GM18505 (cell line): ENCODE results near the gene EGR2.

Source experiments
- ATAC-seq: cut with Tn5 transposase; IDR thresholded peaks from one replicate; pipeline ENCODE4 v1.9.1; 2021; ENCODE audit not compliant: unreplicated experiment
- POLR2A ChIP-seq: IDR thresholded peaks from 4 replicates; pipeline ENCODE4 v1.6.1; 2011; ENCODE audit warnings: borderline replicate concordance; ENCODE audit not compliant: insufficient read depth, insufficient read length; ENCODE audit errors: extremely low read depth

The EGR2 gene

DNA sequence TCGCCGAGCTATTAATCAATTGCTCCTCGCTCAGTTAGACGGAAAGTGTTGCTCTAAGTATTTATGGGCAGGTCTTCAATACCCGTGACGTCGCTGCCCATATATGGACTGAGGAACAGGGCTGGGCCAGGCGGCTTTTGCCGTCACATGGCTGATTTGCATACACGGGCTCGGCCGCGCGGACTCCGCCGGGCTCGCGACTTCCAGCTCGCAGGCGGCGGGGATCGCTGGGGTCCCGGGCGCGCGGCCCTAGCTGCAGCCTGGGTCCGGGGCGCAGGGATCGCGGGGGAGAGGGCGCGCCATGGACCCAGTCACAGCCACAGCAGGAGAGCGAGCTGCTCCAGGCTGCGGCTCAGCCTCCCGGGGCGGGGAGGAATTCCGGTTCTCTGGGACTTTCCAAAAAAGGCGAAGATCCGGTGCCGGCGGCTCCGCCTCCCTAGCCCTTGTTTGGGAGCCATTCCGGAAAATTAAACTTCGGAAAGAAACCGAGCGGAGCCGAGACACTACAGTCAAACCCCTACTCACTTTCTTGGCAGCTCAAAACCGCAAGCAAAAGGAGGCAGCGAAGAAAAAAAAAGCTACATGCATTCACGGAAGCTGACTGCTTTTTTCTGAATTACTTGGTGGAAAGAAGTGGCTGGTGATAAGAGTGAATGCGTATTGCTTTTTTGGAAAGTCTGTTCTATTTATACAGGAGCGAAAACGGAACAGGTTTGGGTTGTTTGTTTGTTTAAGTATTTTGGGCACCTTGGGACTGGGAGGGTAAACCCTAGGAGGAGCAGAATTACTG, at the start of gene EGR2:
TSS of gene EGR2 (minus strand) at position 36 of the 790 bp plus-strand sequence. CDS start 337 bp downstream, outside the sequence.
- no peak for TF ChIP-seq POLR2A
- peak; percentile 73 for ATAC-seq

DNA sequence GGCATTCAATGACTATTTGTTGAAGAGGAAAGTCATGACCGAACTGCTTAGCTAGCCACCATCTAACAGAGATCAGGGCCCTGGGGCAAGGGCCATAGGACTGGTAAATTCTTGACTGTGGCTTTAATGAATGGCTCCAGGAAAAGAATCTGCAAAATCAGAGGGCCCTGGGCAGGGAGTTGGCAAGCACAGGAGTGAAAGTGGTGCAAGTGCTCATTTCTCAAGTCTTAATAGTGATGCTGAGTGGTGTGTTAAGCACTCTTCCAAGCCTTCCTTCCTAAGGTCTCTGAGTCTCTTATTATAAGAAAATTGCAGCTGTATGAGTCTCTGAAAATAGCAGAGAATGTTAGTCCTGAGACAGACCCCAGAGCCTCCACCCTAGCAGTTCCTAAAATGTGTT, 46.3 kb upstream of the EGR2 start:
- no peak for TF ChIP-seq POLR2A
- ATAC-seq, result no peak

DNA sequence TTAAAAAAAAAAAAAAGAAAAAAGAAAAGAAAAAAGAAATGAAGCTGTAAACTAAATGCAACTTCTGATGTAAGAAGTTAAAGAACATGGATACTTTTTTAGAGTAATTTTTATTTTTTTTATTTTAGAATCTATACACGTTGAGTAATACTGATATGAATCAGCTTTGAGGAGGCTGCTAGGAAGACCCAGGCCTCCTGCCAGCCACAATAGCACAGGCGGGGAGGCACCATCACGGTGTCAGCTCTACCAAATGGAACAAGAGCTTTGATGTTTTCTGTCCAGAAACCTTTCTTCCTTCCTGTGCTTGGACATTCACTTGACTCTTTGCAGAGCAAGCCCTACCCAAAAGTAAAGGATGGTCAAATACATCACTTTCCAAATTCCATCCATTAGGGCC, 45.3 kb upstream of the EGR2 start:
- TF ChIP-seq POLR2A, result no peak
- no peak for ATAC-seq

DNA sequence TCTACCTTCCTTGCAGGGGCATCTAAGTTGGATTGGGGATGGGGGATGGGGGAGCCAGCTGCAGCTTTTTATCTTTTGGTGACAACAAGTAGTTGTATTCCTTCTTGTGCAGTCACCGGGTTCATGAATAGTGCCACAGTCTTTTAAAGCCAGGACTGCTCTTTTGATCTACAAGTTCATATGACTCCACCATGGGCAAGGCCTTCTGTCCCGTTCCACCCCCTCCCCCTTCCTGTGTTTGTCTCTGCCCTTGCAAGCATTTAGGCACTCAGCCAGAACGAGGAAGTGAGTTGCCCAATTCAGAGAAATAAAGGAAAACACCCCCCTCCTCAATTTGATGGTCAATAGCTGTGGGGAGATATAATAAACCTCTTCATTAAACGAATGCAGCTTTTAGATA, 44.8 kb upstream of the EGR2 start:
- no peak for ATAC-seq
- TF ChIP-seq POLR2A, result no peak

DNA sequence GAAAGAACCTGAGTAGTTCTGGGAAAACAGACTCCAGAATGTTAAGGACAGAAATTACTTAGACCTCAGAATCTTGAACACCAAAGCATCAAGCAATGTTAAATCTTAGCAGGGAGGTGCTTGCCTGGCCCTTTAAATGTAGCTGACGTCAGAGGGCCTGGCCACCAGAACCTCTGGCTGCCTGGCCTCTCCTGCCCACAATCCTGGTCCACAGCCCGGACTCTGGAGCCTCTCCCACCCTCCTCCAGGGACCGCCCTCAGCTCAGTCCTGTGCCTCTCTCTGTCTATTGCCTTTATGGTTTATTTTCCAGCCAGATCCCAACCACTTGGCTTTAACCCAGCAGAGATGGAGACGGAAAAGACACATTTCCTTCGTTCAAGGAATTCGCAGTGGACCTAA, 42.2 kb upstream of the EGR2 start:
- no peak for ATAC-seq
- TF ChIP-seq POLR2A, result no peak

DNA sequence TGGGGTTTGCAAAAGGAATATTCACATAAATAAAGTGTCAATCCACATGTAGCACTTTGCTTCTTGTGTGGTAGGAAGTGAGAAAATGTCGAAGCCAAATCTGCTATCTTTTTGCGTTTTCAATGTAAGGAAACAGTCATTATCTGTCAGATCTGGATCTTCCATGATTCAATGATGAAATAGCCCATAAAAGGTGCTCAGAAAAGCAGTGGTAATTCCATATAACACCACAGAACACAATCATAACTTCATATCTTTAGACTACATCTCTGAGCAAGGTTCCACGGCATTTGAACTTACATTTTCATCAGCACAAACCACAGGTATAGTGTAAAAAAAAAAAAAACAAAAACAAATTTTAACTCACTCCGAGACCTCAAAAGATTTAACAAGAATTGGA, 39.9 kb upstream of the EGR2 start:
- TF ChIP-seq POLR2A, result no peak
- no peak for ATAC-seq

DNA sequence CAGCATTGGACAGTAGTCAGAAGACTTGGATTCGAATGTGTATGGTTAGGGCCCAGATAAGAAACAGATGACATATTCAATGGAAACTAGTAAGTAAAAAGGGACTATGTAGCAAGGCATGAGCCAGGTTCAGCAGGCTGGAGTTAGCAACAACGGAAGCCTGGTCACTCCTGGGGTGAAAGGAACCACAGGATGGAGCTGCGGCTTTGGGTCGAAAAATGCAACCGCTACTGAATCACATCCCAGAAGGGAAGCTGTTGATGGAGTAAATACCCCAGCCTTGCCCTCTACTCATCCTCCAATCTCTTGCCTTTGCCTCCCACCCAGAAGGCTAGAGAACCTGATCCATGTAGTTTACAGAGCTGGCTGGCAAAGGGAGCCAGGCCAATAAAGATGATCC, 37.5 kb upstream of the EGR2 start:
- peak; percentile 26 for ATAC-seq
- no peak for TF ChIP-seq POLR2A

DNA sequence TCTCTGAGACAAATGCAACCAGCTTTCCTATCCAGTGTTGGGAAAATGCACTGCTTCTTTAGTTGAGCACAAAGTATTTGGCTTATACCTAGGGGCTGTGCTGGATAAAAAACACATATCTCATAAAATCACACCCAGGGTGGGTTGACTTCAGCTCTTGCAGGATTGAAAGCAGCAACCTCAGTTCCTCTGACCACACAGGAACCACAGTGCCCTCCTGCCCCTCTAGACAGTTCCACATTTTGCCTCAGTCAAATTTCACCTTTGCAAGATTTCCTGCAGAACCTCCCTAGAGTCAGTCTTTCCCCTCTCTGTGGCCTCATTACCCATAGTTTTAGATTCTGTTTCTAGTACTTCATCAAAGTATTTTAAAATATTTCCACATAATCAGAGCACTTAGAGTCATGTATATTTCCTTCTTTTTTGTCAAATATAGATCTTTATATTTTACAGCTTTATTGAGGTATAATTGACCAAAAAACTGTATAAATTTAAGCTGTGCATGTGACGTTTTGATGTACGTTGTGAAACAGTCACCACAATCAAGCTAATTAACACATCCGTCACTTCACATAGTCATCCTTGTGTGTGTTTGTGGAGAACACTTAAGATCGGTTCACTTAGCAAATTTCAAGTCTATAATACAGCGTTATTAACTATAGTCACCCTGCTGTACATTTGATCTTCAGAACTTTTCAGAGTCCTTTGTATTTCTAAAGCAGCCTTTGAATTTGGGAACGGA, 37.0 kb upstream of the EGR2 start:
- no peak for TF ChIP-seq POLR2A
- peak; percentile 66 for ATAC-seq

DNA sequence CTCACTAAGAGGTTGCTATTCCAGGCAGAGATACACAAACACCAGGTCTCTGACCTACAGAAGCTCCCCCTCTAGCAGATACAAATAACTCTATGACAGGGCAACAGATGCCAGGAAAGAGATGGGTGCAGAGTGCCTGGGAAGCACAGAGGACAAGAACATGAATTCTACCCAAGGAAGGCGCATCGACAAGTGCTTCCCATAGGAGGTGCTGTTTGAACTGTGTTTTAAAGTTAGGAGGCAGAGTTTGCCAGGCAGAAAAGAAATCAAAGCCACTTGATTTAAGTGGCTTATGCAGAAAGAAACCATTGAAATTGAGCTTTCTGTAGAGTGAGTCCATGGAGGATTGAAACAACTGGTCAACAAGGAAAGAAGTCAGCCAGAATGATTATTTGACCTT, 35.3 kb upstream of the EGR2 start:
- ATAC-seq, result no peak
- no peak for TF ChIP-seq POLR2A

DNA sequence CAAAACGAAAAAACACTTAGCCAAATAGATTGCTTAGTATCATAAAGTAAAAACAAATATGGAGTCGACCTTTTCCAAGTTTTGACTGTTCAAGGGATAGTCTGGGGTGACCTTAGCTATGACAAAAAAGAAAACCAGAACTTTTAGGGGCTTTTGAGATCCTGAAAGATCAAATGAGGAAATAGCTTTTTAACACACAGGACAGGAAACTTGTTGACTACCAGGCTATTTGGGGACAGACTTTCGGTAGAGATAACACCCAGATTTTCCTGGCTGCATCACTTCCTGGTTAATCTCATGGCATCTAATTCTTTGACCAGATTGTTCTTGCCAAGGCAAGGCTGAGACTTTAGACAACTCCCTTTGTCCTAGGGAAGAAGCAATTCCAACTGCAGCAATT, 34.5 kb upstream of the EGR2 start:
- ATAC-seq, result no peak
- TF ChIP-seq POLR2A, result no peak

DNA sequence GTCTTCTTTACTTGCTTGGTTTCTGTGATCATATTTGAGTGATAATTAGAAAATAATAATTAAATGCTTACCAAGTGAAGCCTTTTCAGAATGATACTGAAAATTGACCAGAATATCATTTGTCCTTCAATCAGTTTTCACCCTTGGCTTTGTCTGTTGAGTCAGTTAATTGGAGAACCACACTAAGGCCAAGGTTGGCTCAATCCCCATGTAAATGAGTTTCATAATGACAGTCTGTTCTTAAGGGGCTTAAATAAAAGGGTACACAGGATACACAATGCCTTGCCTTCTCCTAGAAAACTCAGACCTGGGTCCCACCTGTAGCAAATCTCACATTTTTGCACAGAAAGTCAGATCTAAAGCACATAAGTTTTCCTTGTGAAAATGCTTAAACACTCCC, 31.3 kb upstream of the EGR2 start:
- ATAC-seq, result no peak
- no peak for TF ChIP-seq POLR2A

DNA sequence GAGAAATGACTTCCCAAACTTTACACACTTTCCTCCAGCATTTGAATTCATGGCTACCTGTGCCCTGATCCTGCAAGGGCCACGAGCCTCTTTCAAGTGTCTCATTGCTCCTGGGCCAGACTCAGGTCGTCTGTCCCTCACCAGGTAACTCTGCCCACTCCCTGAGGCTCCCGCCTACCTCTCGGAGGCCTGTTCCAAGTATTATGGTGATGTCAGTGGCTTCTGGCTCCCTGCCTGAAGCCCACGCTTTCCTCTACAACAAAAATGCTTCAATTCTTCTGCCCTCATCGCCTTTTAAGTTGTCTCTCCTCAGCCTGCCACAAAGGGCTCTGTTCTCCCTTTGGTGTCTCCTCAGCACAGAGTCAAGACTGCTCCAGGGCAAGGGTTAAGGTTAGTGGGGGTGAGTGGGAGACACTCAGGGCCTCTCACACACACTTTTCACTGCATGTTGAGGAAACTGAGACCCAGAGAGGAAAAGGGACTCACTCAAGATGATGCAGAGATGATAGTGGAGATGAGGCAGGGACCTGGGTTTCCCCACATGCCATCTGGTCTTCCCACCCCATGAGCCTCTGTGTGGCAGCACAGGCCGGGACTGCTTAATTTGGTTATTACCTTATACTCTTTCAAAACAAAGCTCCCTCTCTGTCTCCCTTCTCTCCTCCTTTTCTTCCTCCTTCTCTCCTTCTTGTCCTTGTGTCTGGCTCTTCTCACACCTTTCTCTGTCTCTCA, 28.3 kb upstream of the EGR2 start:
- no peak for TF ChIP-seq POLR2A
- no peak for ATAC-seq

DNA sequence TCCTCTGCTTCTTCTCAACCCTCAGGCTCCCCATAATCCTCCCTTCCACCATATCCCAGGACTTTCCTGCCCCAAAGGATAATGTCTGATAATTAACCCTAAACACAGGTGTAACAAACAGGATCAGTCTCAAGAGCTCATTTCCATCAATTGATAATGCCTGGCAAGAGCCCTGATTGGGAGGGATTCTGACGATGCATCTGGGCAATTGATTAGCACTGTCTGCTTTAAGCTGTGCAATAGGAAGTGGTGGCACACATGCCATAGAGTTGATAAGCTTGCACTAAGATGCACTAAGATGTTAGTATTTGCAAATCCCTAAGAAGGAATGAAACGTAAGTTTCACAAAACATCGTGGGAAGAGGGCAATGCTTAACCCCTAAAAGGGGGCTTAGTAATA, 27.4 kb upstream of the EGR2 start:
- no peak for ATAC-seq
- TF ChIP-seq POLR2A, result no peak

DNA sequence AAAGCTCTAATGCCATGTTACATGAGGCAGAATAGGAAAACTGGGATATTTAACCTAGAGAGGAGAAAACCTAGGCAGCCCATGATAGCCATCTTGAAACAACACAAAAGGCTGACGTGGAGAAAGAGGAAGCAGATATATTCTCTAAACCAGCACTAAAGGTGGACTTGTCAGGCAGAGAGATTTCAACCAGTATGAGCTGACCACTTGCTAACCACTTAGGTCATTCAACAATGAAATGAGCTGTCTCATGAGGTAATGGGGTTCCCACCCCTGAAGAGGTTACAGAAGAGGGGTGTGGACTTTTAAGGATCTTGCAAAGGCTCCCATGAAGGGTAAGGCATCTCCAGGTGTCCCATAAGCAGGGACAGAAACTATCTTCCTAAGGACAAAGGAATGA, 26.8 kb upstream of the EGR2 start:
- no peak for TF ChIP-seq POLR2A
- ATAC-seq, result no peak

DNA sequence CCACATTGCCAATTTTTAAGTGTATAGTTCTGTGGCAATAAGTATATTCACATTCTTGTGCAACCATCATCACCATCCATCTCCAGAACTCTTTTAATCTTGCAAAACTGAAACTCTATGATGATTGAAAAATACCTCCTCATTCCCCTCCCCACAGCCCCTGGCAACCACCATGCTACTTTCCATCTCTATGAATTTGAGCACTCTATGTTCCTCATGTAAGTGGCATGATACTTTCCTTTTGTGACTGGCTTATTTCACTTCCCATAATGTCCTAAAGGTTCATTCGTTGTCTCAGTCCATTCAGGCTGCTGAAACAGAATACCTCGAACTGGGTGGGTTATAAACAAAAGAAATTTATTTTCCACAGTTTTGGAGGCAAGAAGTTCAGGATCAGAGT, 23.4 kb upstream of the EGR2 start:
- no peak for TF ChIP-seq POLR2A
- no peak for ATAC-seq

DNA sequence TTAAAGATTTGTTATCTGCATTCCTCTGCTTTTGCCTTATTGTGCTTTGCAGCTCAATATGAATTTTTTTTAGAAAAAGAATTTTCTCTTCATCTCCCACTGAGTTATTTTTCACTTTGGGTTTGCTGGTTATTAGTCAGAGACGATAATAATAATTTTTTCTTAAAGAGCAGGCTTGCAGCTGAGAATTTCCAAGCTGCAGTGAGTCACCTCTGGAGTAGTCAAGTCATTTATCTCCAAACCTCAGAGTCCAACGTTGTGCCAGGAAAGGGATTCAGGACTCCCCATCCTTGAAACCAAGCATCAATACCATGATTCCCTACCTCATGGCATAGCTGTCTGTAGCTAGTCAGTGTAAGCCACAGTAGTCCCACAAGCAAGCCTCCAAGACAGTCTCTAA, 15.2 kb upstream of the EGR2 start:
- ATAC-seq, result no peak
- TF ChIP-seq POLR2A, result no peak
